ENCODE results near the gene TAP2.

TAP2 gene

GRCh38 chr6:32853541-32854375, 15.2 kb upstream of the TAP2 start, which contains the start of the genes PSMB9 and TAP1:
TSS of gene PSMB9 (plus strand) at chr6:32854192. CDS start at chr6:32854230, 38 bp downstream.
TSS of gene TAP1 (minus strand) at chr6:32853704. CDS start at chr6:32853636, 68 bp downstream.
- DNase-seq, result peak; percentile 92

- peak; percentile 34 for DNase-seq
These were observed 14.5 kb upstream of the TAP2 start for GRCh38 chr6:32852844-32853540.

GRCh38 chr6:32852018-32852843, 13.7 kb upstream of the TAP2 start:
- no peak for DNase-seq

GRCh38 chr6:32851025-32851424, 12.5 kb upstream of the TAP2 start:
- no peak for DNase-seq

DNA sequence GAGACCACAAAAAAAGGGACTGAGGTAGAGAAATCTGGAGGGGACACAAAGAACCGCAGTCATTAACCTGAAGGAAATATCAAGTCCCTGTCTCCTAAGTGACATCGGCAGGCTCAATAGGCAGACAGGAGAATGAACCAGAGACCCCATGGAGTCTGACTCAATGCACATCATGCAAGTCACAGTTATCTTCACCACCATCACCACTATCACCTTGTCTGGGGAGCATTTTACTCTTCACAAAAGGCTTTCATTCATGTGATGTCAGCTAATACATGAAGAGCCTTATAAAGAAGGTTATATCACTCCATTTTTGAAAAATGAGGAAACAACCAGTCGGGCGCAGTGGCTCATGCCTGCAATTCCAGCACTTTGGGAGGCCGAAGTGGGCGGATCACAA, 10.6 kb upstream of the TAP2 start:
- DNase-seq, result no peak

DNA sequence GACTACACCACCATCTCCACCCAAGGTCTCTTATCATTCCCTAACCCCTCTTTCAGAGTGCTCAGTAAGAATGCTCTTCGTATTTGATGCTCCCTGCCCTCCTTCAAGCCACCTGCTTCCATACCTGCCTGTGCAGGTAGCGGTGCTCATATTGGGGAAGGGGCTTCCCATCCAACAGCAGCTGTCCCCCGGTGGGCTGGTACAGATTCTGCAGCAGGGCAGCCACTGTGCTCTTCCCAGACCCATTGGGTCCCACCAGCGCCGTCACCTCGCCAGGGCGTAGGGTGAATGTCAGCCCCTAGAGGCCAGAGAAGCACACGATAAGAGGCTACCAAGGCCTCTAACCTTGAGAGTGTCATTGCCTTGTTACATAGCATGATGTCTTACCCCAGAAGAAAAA, 9.3 kb upstream of the TAP2 start:
- DNase-seq, result no peak

DNA sequence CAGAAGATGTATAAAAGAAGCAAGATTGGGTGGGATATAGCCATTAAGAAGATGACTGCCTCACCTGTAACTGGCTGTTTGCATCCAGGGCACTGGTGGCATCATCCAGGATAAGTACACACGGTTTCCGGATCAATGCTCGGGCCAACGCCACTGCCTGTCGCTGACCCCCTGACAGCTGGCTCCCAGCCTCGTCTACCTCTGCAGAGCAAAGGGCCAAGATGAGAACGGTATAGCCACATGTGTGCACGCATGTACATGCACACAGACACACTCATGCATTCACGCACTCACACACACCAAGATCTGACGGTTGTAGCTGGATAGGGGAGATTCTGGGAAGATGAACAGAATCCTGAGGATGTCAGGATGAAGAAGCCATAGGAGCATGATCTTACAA, 8.5 kb upstream of the TAP2 start:
- DNase-seq, result no peak

- no peak for DNase-seq
These were observed 6.9 kb upstream of the TAP2 start for GRCh38 chr6:32845384-32845884.

- no peak for DNase-seq
These were observed 6.4 kb upstream of the TAP2 start for GRCh38 chr6:32844839-32845383.

- DNase-seq, result peak; percentile 98
These were observed 5.7 kb upstream of the TAP2 start, which contains the start of gene PSMB8 for GRCh38 chr6:32843979-32844838. TSS of gene PSMB8 (minus strand) at chr6:32844047. CDS start at chr6:32843996, 51 bp downstream.

DNA sequence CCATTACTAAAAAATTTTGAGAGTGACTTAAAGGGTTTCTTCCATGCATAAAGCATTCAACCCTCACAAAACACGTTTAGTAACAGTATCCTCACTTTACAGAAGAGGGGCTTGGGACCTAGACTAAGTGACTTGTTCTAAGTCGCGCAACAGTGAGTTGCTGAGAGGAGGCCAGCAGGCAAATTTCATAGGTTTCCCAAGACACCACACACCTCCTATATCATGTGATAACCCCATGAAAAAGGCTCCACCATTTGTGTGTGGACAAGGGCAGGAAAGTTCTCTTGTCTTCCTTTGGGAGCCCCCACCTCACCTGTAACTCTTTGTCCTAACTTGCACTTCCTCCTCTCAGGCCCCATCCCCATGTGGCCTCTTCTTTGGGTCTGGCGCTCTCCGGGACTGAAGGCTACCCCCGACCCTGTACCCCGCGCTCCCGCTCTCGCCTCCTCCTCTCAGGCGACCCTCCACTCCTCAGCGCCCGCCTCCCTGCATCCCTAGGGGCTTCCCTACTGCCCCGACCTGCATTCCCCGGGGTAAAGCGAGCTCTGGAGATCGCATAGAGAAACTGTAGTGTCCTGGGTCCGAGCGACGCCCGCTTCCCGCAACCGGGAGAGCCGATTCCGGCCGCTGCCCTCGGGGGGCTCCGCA, 4.9 kb upstream of the TAP2 start:
- DNase-seq, result peak; percentile 46

DNA sequence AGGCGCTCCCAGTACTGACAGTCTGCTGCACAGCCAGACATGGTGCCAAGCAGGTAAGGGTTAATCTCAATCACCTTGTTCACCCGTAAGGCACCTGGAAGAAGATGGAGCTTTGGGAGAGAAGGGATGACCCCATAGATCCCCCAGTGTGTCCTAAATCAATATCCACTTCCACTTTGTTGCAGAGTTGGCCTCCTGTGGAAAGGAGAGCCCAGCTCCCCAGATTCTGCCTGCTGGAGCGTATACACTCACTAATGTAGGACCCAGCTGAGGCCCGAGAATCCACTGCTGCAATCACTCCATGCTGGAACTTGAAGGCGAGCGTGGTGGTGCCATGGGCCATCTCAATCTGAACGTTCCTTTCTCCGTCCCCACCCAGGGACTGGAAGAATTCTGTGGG, 4.2 kb upstream of the TAP2 start:
- no peak for DNase-seq

DNA sequence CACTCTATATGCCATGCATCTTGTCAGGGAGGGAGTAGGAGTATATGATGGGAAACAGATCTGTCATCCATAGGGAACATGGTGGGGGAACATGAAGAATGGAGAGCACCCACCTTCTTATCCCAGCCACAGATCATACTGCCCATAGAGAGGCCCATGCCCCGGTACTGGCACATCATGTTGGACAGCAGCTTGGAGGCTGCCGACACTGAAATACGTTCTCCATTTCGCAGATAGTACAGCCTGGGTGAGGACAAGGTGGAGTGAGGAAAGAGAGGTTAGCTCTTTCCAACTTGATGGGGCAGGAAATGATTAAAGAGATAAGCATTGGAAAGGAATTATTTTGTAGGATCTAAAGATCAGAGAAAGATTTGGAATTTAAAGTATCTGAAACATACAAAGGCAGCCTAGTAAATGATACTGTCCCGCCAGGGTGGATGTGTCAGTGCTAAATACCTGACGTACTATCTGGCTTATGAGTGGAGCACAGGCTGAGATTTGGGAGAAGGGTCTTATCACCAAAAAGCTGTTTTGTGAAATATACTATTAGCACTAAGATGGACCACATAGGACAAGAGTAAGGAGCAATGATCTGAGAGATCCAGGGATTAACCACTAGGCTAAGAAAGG, 3.6 kb upstream of the TAP2 start:
- no peak for DNase-seq

GRCh38 chr6:32840604-32841246, 2.2 kb upstream of the TAP2 start:
- DNase-seq, result no peak

- no peak for DNase-seq
These were observed 817 bp upstream of the TAP2 start for GRCh38 chr6:32839356-32839755.

DNA sequence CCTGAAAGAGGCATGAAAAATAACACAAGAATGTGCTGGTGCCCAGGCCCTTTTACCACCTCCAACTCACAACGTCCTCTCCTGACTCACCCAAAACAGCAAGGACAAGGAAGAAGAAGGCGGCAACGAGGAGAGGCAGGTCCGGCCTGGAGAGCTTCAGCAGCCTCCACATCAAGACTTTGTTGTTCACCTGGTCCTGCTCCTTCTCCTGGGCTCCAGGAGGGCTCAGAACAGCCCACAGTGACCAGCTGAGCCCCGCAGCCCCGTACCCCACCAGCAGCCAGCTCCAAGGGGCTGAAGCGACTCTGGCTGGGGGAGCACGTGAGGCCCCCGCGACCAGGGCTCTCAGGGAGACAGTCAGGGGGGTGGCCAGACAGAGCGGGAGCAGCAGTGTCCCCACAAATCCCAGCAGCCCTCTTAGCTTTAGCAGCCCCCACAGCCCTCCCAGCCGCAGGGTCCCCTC, 857 bp downstream of the TAP2 start:
- DNase-seq, result no peak

DNA sequence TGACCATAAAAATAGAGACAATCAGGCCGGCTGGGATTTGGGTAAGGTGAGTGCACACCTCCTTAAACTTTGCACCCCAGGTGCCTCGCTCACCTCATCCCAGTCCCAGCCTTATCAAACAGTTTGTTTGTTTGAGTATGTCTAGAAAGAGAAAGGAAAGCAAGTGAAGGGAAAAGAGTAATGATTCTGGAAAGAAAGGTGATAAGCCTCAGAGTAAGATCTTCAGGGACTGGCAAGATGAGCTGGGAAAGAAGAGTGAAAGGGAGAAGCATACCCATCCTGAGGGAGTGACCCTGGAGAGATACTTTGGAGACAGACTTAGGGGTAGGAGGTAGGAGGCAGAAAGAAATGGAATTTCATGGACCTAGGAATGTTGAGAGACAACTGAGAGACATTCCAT, 1.7 kb downstream of the TAP2 start:
- DNase-seq, result no peak

- DNase-seq, result no peak
These were observed 3.2 kb downstream of the TAP2 start for GRCh38 chr6:32835167-32835893.

- DNase-seq, result no peak
These were observed 4.9 kb downstream of the TAP2 start for GRCh38 chr6:32833664-32834063.
